SK-N-SH (cell line): ENCODE results near the gene STAC. TPM values are rescaled to one million over a fixed set of nuclear protein-coding genes. Genes with fewer than 3 reads are reported as not detected.

Experiments
- CTCF ChIA-PET: fragments of 300-600, 350-600 bp; formaldehyde crosslinking; extraction: SDS; loops from one replicate; lab custom pipeline; 2021; lab: Yijun Ruan, JAX
- POLR2A ChIA-PET: fragments of 350-600 bp; sonication (Branson Sonifier 250); formaldehyde crosslinking; extraction: SDS; loops from one replicate; lab custom pipeline; 2020; ENCODE audit warnings: antibody characterized with exemption, inconsistent platforms; lab: Yijun Ruan, JAX
- DNase-seq: peaks from one replicate; pipeline ENCODE4 v3.0.0; 2012
- H2AFZ ChIP-seq: fragments of 200-600 bp; sonication (generic); 2 replicates; pipeline ENCODE4 v1.8.1; 2016; ENCODE audit warnings: antibody characterized with exemption, mild to moderate bottlenecking, low read depth
- H3F3A ChIP-seq: fragments of 200-600 bp; sonication (generic); replicated peaks from 2 replicates; pipeline ENCODE3; 2016; ENCODE audit warnings: antibody characterized with exemption, mild to moderate bottlenecking; ENCODE audit not compliant: insufficient read depth
- H3K27ac ChIP-seq, 2 experiments: fragments of 200-500 bp in 1 of 2; fragments of 200-600 bp in 1 of 2; sonication (Bioruptor generic) in 1 of 2; sonication (generic), shearing (Covaris generic) in 1 of 2; 2 replicates each; pipeline versions ENCODE4 v1.5.1 to v1.6.1; 2014 to 2016; ENCODE audit warnings: low read depth in 2 of 2, inconsistent platforms in 1 of 2, low read length in 1 of 2, mild to moderate bottlenecking in 1 of 2, mixed read lengths in 1 of 2
- H3K27me3 ChIP-seq: fragments of 200-600 bp; sonication (generic), shearing (Covaris generic); 2 replicates; pipeline ENCODE4 v1.6.1; 2016; ENCODE audit warnings: mixed run types; ENCODE audit not compliant: insufficient read depth
- H3K36me3 ChIP-seq, 2 experiments: fragments of 200-500 bp in 1 of 2; fragments of 200-600 bp in 1 of 2; sonication (Bioruptor generic) in 1 of 2; sonication (generic) in 1 of 2; replicated peaks in 1 of 2; 2 replicates each; pipeline versions ENCODE3 to v1.5.1; 2014 to 2016; ENCODE audit warnings: low read length in 1 of 2, mild to moderate bottlenecking in 1 of 2; ENCODE audit not compliant: insufficient read depth in 2 of 2, control insufficient read depth in 1 of 2
- H3K4me1 ChIP-seq, 2 experiments: fragments of 200-500 bp in 1 of 2; fragments of 200-600 bp in 1 of 2; sonication (Bioruptor generic) in 1 of 2; sonication (generic), shearing (Covaris generic) in 1 of 2; 2 replicates each; pipeline versions ENCODE4 v1.5.1 to v1.6.1; 2014 to 2016; ENCODE audit warnings: low read depth in 1 of 2, low read length in 1 of 2, mixed run types in 1 of 2; ENCODE audit not compliant: insufficient read depth in 2 of 2, control insufficient read depth in 1 of 2
- H3K4me2 ChIP-seq: fragments of 200-600 bp; sonication (generic), shearing (Covaris generic); 2 replicates; pipeline ENCODE4 v1.6.1; 2017; ENCODE audit warnings: mixed run types
- H3K4me3 ChIP-seq, 2 experiments: fragments of 200-500 bp in 1 of 2; fragments of 200-600 bp in 1 of 2; sonication (Bioruptor generic) in 1 of 2; sonication (generic), shearing (Covaris generic) in 1 of 2; 2 replicates each; pipeline versions ENCODE4 v1.5.1 to v1.8.1; 2014 to 2016; ENCODE audit warnings: low read depth in 2 of 2, inconsistent platforms in 1 of 2, low read length in 1 of 2, mild to moderate bottlenecking in 1 of 2, mixed read lengths in 1 of 2, moderate library complexity in 1 of 2
- H3K79me2 ChIP-seq: fragments of 200-600 bp; sonication (generic); 2 replicates; pipeline ENCODE4 v1.8.1; 2017; ENCODE audit warnings: mild to moderate bottlenecking; ENCODE audit not compliant: insufficient read depth
- H3K9ac ChIP-seq: fragments of 200-600 bp; sonication (generic); 2 replicates; pipeline ENCODE4 v1.6.1; 2017; ENCODE audit warnings: mixed run types
- H3K9me2 ChIP-seq: fragments of 200-600 bp; sonication (generic); 2 replicates; pipeline ENCODE4 v1.6.1; 2017; ENCODE audit warnings: mixed run types
- H3K9me3 ChIP-seq: fragments of 200-600 bp; sonication (generic); 2 replicates; pipeline ENCODE4 v1.6.1; 2017; ENCODE audit warnings: mixed run types, mild to moderate bottlenecking, moderate library complexity
- H4K20me1 ChIP-seq: fragments of 200-600 bp; sonication (generic); 2 replicates; pipeline ENCODE4 v1.6.1; 2017; ENCODE audit warnings: mild to moderate bottlenecking, mixed run types; ENCODE audit not compliant: insufficient read depth
- CHD2 ChIP-seq: fragments of 150-350 bp; IDR thresholded peaks from 2 replicates; pipeline ENCODE4 v1.6.1; 2018; ENCODE audit warnings: low read length; ENCODE audit not compliant: partially characterized antibody
- ELF1 ChIP-seq: IDR thresholded peaks from 2 replicates; pipeline ENCODE4 v1.4.0; 2012
- EP300 ChIP-seq, 2 experiments: IDR thresholded peaks; 2 replicates each; pipeline versions ENCODE4 v1.4.0 to v1.6.1; 2012; ENCODE audit warnings: borderline replicate concordance in 1 of 2, low read depth in 1 of 2, low read length in 1 of 2
- EZH2phosphoT487 ChIP-seq: fragments of 200-600 bp; sonication (generic); IDR thresholded peaks from 2 replicates; pipeline ENCODE4 v1.6.1; 2017; ENCODE audit warnings: low read depth, mixed run types, mild to moderate bottlenecking, antibody characterized with exemption, moderate library complexity, borderline replicate concordance
- FOSL2 ChIP-seq: IDR thresholded peaks from 2 replicates; pipeline ENCODE4 v1.4.0; 2012; ENCODE audit warnings: low read depth, mild to moderate bottlenecking, moderate library complexity, borderline replicate concordance
- FOXJ3 ChIP-seq: sonication (generic); formaldehyde crosslinking; IDR thresholded peaks from 2 replicates; pipeline ENCODE4 v1.5.1; 2020; ENCODE audit warnings: mild to moderate bottlenecking, missing genetic modification reagents
- GABPA ChIP-seq: IDR thresholded peaks from 2 replicates; pipeline ENCODE4 v1.4.0; 2012; ENCODE audit warnings: low read depth, mild to moderate bottlenecking
- GATA2 ChIP-seq: sonication (generic); formaldehyde crosslinking; IDR thresholded peaks from 2 replicates; pipeline ENCODE4 v1.5.0; 2020; ENCODE audit warnings: mild to moderate bottlenecking, missing genetic modification reagents
- JUND ChIP-seq: IDR thresholded peaks from 2 replicates; pipeline ENCODE4 v1.4.0; 2012
- MEF2A ChIP-seq: IDR thresholded peaks from 2 replicates; pipeline ENCODE4 v1.4.0; 2012; ENCODE audit warnings: low read depth, borderline replicate concordance
- NFIC ChIP-seq: IDR thresholded peaks from 2 replicates; pipeline ENCODE4 v1.4.0; 2012; ENCODE audit warnings: borderline replicate concordance
- NRF1 ChIP-seq: IDR thresholded peaks from 2 replicates; pipeline ENCODE4 v1.6.1; 2012; ENCODE audit warnings: low read depth, mild to moderate bottlenecking, low read length
- POLR2AphosphoS5 ChIP-seq: IDR thresholded peaks from 2 replicates; pipeline ENCODE4 v1.6.1; 2012; ENCODE audit warnings: low read depth, low read length
- RAD21 ChIP-seq: IDR thresholded peaks from 2 replicates; pipeline ENCODE4 v1.6.1; 2012; ENCODE audit warnings: mild to moderate bottlenecking, low read length
- RCOR1 ChIP-seq: fragments of 150-350 bp; IDR thresholded peaks from 2 replicates; pipeline ENCODE4 v1.6.1; 2017; ENCODE audit warnings: antibody characterized with exemption, low read length
- RXRA ChIP-seq: IDR thresholded peaks from 2 replicates; pipeline ENCODE4 v1.4.0; 2012; ENCODE audit warnings: low read depth, mild to moderate bottlenecking, borderline replicate concordance
- SIN3A ChIP-seq: IDR thresholded peaks from 2 replicates; pipeline ENCODE4 v1.6.1; 2012; ENCODE audit warnings: low read depth, mild to moderate bottlenecking, low read length, moderate library complexity, borderline replicate concordance
- TAF1 ChIP-seq: IDR thresholded peaks from 2 replicates; pipeline ENCODE4 v1.6.1; 2012; ENCODE audit warnings: low read depth, mild to moderate bottlenecking, low read length, moderate library complexity, borderline replicate concordance
- TCF12 ChIP-seq: IDR thresholded peaks from 2 replicates; pipeline ENCODE4 v1.4.0; 2012
- TEAD4 ChIP-seq: IDR thresholded peaks from 2 replicates; pipeline ENCODE4 v1.4.0; 2012; ENCODE audit warnings: mild to moderate bottlenecking, borderline replicate concordance; ENCODE audit not compliant: insufficient read depth
- YY1 ChIP-seq: IDR thresholded peaks from 2 replicates; pipeline ENCODE4 v1.4.0; 2012; ENCODE audit warnings: low read depth, mild to moderate bottlenecking
- polyA plus RNA-seq, 3 experiments: library from polyadenylated mRNA; depleted of rRNA; stranded (reverse); fragments of >200 nt; gene quantifications; 2 replicates each; pipeline ENCODE4 v1.2.3, GENCODE V29; 2012
- TF ChIP-seq, protein P1 (sequence below): fragments of 150-350 bp; IDR thresholded peaks from 2 replicates; pipeline ENCODE4 v1.6.1; 2017; ENCODE audit warnings: antibody characterized with exemption, low read length, low read depth, borderline replicate concordance
- TF ChIP-seq, protein P2 (sequence below): IDR thresholded peaks from 2 replicates; pipeline ENCODE4 v1.6.1; 2012; ENCODE audit warnings: mild to moderate bottlenecking, low read depth, low read length, moderate library complexity
- TF ChIP-seq, protein P3 (sequence below): IDR thresholded peaks from 2 replicates; pipeline ENCODE4 v1.4.0; 2012; ENCODE audit warnings: low read depth
- TF ChIP-seq, protein P4 (sequence below): IDR thresholded peaks from 2 replicates; pipeline ENCODE4 v1.4.0; 2012; ENCODE audit warnings: low read depth, borderline replicate concordance
- TF ChIP-seq, protein P5 (sequence below): IDR thresholded peaks from 2 replicates; pipeline ENCODE4; 2012
- TF ChIP-seq, protein P6 (sequence below): fragments of 150-350 bp; IDR thresholded peaks from 2 replicates; pipeline ENCODE4 v1.6.1; 2016; ENCODE audit warnings: mild to moderate bottlenecking, low read depth, low read length

STAC gene
- polyA plus RNA-seq, 1 of the 3 experiments (the other 2 are of a cell fraction) = 25.0 TPM

DNA sequence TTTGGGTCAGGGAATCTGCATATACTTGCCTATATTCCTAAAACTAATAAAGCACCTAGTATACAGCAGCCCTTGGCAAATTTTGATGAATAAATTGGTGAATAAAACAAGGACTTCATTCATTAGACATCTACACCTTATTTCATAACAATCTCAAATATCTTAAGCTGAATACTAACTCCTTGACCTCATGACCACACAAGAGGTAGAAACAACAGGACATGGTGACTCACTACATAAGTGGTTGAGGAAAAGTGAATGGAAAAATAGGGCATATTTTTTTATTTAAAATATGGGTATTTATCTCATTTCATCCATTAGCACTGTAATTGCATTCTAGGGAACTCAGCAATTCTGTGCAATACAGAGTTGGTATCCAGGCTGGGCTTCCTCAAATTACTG, 7.8 kb upstream of the STAC start:
- ChIA-PET CTCF (no interaction called here), POLR2A (no interaction called here)
- Histone ChIP-seq H2AFZ (peak overlapping the region; percentile 60; the same call in 1 of the 2 replicates), H3K4me1 (peaks cover 0 to 12% of the 10 kb centered on the region in 2 experiments; a peak in 2 of 4 replicates), H3K27ac (peak overlapping the region; percentile 60 to 98; a peak in 3 of 4 replicates), H4K20me1 (no peaks in the 10 kb centered on the region), H3K9ac (peak overlapping the region; percentile 64), H3K36me3 (no peaks in the 10 kb centered on the region), H3K9me3 (no peaks in the 10 kb centered on the region), H3K79me2 (no peaks in the 10 kb centered on the region), H3K4me3 (peak overlapping the region in 1 of 2 experiments; percentile 41; a peak in 2 of 4 replicates), H3F3A (peaks cover 31% of the 10 kb centered on the region), H3K9me2 (no peaks in the 10 kb centered on the region), H3K27me3 (no peaks in the 10 kb centered on the region), H3K4me2 (peak overlapping the region; percentile 63)
- no peak for DNase-seq
- TF ChIP-seq, protein P1, sequence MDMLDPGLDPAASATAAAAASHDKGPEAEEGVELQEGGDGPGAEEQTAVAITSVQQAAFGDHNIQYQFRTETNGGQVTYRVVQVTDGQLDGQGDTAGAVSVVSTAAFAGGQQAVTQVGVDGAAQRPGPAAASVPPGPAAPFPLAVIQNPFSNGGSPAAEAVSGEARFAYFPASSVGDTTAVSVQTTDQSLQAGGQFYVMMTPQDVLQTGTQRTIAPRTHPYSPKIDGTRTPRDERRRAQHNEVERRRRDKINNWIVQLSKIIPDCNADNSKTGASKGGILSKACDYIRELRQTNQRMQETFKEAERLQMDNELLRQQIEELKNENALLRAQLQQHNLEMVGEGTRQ = no peak
- TF ChIP-seq RAD21 (no peak), ELF1 (no peak), POLR2AphosphoS5 (peak; percentile 33; the same call in 1 of the 2 replicates), SIN3A (no peak), FOSL2 (peak; percentile 83), EP300 (IDR thresholded peaks at IDR 0.05; ENCODE audit: borderline replicate concordance in 1 of 2, low read depth in 1 of 2, low read length in 1 of 2) (peak; percentile 1 to 80; a peak in 2 of 4 replicates), JUND (peak; percentile 90), RXRA (peak; percentile 92), TAF1 (no peak), EZH2phosphoT487 (no peak), GATA2 (no peak), FOXJ3 (CRISPR knock-in tag) (no peak), GABPA (no peak), NFIC (peak; percentile 44; the same call in 1 of the 2 replicates), YY1 (no peak), MEF2A (no peak), NRF1 (no peak), RCOR1 (no peak), TEAD4 (0 out of 2 replicates have a peak, but pooled peaks have one; percentile 54), CHD2 (no peak), TCF12 (peak; percentile 76)
- TF ChIP-seq, protein P2, sequence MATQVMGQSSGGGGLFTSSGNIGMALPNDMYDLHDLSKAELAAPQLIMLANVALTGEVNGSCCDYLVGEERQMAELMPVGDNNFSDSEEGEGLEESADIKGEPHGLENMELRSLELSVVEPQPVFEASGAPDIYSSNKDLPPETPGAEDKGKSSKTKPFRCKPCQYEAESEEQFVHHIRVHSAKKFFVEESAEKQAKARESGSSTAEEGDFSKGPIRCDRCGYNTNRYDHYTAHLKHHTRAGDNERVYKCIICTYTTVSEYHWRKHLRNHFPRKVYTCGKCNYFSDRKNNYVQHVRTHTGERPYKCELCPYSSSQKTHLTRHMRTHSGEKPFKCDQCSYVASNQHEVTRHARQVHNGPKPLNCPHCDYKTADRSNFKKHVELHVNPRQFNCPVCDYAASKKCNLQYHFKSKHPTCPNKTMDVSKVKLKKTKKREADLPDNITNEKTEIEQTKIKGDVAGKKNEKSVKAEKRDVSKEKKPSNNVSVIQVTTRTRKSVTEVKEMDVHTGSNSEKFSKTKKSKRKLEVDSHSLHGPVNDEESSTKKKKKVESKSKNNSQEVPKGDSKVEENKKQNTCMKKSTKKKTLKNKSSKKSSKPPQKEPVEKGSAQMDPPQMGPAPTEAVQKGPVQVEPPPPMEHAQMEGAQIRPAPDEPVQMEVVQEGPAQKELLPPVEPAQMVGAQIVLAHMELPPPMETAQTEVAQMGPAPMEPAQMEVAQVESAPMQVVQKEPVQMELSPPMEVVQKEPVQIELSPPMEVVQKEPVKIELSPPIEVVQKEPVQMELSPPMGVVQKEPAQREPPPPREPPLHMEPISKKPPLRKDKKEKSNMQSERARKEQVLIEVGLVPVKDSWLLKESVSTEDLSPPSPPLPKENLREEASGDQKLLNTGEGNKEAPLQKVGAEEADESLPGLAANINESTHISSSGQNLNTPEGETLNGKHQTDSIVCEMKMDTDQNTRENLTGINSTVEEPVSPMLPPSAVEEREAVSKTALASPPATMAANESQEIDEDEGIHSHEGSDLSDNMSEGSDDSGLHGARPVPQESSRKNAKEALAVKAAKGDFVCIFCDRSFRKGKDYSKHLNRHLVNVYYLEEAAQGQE = no peak
- TF ChIP-seq, protein P3, sequence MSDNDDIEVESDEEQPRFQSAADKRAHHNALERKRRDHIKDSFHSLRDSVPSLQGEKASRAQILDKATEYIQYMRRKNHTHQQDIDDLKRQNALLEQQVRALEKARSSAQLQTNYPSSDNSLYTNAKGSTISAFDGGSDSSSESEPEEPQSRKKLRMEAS = no peak
- TF ChIP-seq, protein P4, sequence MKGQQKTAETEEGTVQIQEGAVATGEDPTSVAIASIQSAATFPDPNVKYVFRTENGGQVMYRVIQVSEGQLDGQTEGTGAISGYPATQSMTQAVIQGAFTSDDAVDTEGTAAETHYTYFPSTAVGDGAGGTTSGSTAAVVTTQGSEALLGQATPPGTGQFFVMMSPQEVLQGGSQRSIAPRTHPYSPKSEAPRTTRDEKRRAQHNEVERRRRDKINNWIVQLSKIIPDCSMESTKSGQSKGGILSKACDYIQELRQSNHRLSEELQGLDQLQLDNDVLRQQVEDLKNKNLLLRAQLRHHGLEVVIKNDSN = no peak
- TF ChIP-seq, protein P5, sequence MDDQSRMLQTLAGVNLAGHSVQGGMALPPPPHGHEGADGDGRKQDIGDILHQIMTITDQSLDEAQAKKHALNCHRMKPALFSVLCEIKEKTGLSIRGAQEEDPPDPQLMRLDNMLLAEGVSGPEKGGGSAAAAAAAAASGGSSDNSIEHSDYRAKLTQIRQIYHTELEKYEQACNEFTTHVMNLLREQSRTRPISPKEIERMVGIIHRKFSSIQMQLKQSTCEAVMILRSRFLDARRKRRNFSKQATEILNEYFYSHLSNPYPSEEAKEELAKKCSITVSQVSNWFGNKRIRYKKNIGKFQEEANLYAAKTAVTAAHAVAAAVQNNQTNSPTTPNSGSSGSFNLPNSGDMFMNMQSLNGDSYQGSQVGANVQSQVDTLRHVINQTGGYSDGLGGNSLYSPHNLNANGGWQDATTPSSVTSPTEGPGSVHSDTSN = peak; percentile 60
- TF ChIP-seq, protein P6, sequence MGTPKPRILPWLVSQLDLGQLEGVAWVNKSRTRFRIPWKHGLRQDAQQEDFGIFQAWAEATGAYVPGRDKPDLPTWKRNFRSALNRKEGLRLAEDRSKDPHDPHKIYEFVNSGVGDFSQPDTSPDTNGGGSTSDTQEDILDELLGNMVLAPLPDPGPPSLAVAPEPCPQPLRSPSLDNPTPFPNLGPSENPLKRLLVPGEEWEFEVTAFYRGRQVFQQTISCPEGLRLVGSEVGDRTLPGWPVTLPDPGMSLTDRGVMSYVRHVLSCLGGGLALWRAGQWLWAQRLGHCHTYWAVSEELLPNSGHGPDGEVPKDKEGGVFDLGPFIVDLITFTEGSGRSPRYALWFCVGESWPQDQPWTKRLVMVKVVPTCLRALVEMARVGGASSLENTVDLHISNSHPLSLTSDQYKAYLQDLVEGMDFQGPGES = no peak
